Suprapubic skin (tissue), 4 donors: ENCODE results near the gene MIB1. TPM values are rescaled to one million over a fixed set of nuclear protein-coding genes. Genes with fewer than 3 reads are reported as not detected.
"Not testable (repeated sequence)": the region's sequence is repeated elsewhere in the genome, so short reads cannot be mapped to it uniquely, and the experiment has no call there.

Experiments used
- DNase-seq, 2 donors: peaks; one replicate each; pipeline ENCODE4 v3.0.0-alpha.2; 2019; ENCODE audit warnings: low spot score in 2 of 2
- H3K27ac ChIP-seq: fragments of 200-600 bp; sonication (generic); one replicate; pipeline ENCODE4 v1.5.1; 2019
- H3K27me3 ChIP-seq: fragments of 200-600 bp; sonication (generic); one replicate; pipeline ENCODE4 v1.5.1; 2019
- H3K36me3 ChIP-seq: fragments of 200-600 bp; sonication (generic); one replicate; pipeline ENCODE4 v1.5.1; 2019
- H3K4me1 ChIP-seq: fragments of 200-600 bp; sonication (generic); one replicate; pipeline ENCODE4 v1.5.1; 2019
- H3K4me3 ChIP-seq: fragments of 200-600 bp; sonication (generic); one replicate; pipeline ENCODE4 v1.5.1; 2019; ENCODE audit warnings: mild to moderate bottlenecking
- H3K9me3 ChIP-seq: fragments of 200-600 bp; sonication (generic); one replicate; pipeline ENCODE4 v1.5.1; 2019
- CTCF ChIP-seq, 2 donors: fragments of 200-600 bp in 1 of 2; fragments of 450-650 bp in 1 of 2; sonication (generic) in 1 of 2; IDR thresholded peaks; one replicate each; pipeline ENCODE4 v1.5.1; 2016 to 2019; ENCODE audit warnings: antibody characterized with exemption in 2 of 2, mild to moderate bottlenecking in 1 of 2, moderate library complexity in 1 of 2
- EP300 ChIP-seq: sonication (generic); formaldehyde crosslinking; IDR thresholded peaks from one replicate; pipeline ENCODE4 v1.6.1; 2017; ENCODE audit warnings: antibody characterized with exemption
- POLR2A ChIP-seq, 2 donors: fragments of 450-650 bp; IDR thresholded peaks; one replicate each; pipeline ENCODE4 v1.6.1; 2017; ENCODE audit warnings: antibody characterized with exemption in 2 of 2, mild to moderate bottlenecking in 2 of 2, moderate library complexity in 2 of 2
- POLR2AphosphoS5 ChIP-seq, 3 donors: sonication (generic); formaldehyde crosslinking; IDR thresholded peaks; one replicate each; pipeline ENCODE4 v1.6.1; 2017; ENCODE audit warnings: antibody characterized with exemption in 3 of 3
- whole genome bisulfite sequencing: methylation state at CpG from one replicate; pipeline ENCODE4 v1.1.5; 2018; 5-methylcytosine and 5-hydroxymethylcytosine counted together
- total RNA-seq, 4 donors: library from RNA; depleted of rRNA; stranded (reverse); fragments of >200 nt; gene quantifications; one replicate each; pipeline ENCODE4 v1.1.0, GENCODE V29; 2016

Gene MIB1
- total RNA-seq, 4 donors from 2014 or later, result 16.6 to 25.4 (median 24.1) TPM

- no peak overlapping the region for H3K4me3 ChIP-seq
- no peak for DNase-seq
- TF ChIP-seq POLR2A (IDR thresholded peaks at IDR 0.05) (no peak), POLR2AphosphoS5 (IDR thresholded peaks at IDR 0.05) (no peak), CTCF (IDR thresholded peaks at IDR 0.05) (no peak), EP300 (no peak)
- 87% methylated on average over 4 of the region's 4 CpGs for WGBS
- no peak overlapping the region for H3K27ac ChIP-seq
- H3K9me3 ChIP-seq, result no peaks in the 10 kb centered on the region
- H3K36me3 ChIP-seq, result peaks cover 53% of the 10 kb centered on the region
- H3K27me3 ChIP-seq, result no peaks in the 10 kb centered on the region
- no peaks in the 10 kb centered on the region for H3K4me1 ChIP-seq
These were observed 28.6 kb downstream of the MIB1 start for GRCh38 chr18:21769206-21769605.

GRCh38 chr18:21774722-21775121 is 34.1 kb downstream of the MIB1 start:
- no peak for DNase-seq
- no peaks in the 10 kb centered on the region for H3K27me3 ChIP-seq
- no peaks in the 10 kb centered on the region for H3K4me1 ChIP-seq
- no peak overlapping the region for H3K4me3 ChIP-seq
- no peak overlapping the region for H3K27ac ChIP-seq
- H3K36me3 ChIP-seq, result peaks cover 27% of the 10 kb centered on the region
- no peaks in the 10 kb centered on the region for H3K9me3 ChIP-seq
- TF ChIP-seq EP300, result no peak
- TF ChIP-seq POLR2AphosphoS5 (IDR thresholded peaks at IDR 0.05), result no peak
- TF ChIP-seq CTCF (IDR thresholded peaks at IDR 0.05), result no peak
- no peak for TF ChIP-seq POLR2A (IDR thresholded peaks at IDR 0.05)
- 98% methylated on average over 7 of the region's 7 CpGs for WGBS

DNA sequence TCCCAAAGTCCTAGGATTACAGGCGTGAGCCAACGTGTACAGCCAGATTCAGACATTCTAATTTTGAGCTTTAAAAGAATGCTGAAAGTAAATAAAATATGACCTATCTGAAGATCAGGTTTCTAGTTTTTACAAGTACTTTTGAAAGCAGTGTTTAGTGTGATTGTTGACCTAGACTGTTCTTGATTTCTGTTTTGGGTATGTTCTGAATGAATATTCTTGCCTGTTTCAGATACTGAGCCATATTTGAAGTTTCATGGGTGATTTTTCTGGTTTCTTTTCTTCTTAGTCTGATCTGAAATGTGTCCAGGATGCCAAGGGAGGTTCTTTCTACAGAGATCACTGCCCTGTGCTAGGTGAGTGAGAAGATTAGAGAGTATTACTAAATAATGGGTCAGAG is 37.2 kb downstream of the MIB1 start:
- no peak overlapping the region for H3K27ac ChIP-seq
- TF ChIP-seq CTCF (IDR thresholded peaks at IDR 0.05), result no peak
- no peak for TF ChIP-seq EP300
- no peak for TF ChIP-seq POLR2A (IDR thresholded peaks at IDR 0.05)
- no peak for TF ChIP-seq POLR2AphosphoS5 (IDR thresholded peaks at IDR 0.05)
- no peaks in the 10 kb centered on the region for H3K9me3 ChIP-seq
- H3K27me3 ChIP-seq, result no peaks in the 10 kb centered on the region
- WGBS, result 59% methylated on average over 2 of the region's 2 CpGs
- DNase-seq, result no peak
- no peaks in the 10 kb centered on the region for H3K4me1 ChIP-seq
- H3K36me3 ChIP-seq, result peaks cover 35% of the 10 kb centered on the region
- H3K4me3 ChIP-seq, result no peak overlapping the region

DNA sequence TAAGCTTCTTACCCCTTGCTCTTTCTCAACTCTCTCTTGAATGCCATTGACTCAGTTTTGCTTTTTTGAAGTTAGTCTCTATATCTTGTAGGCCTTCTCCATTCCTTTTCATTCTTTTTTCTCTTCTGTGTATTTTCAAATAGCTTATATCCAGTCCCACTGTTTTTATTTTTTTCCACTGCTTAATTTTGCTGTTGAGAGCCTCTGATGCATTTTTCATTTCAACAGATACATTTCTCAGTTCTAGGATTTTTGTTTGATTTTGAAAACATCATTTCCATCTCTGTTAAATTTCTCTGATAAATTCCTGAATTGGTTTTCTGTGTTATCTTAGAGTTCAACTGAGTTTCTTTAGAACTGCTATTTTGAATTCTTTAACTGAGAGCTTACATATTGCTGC is 45.9 kb downstream of the MIB1 start:
- Histone ChIP-seq H3K36me3 (peaks cover 68% of the 10 kb centered on the region), H3K4me3 (no peak overlapping the region), H3K9me3 (peaks cover 7% of the 10 kb centered on the region), H3K27ac (no peak overlapping the region), H3K27me3 (no peaks in the 10 kb centered on the region), H3K4me1 (no peaks in the 10 kb centered on the region)
- TF ChIP-seq CTCF (IDR thresholded peaks at IDR 0.05), result no peak
- TF ChIP-seq EP300, result no peak
- TF ChIP-seq POLR2A (IDR thresholded peaks at IDR 0.05), result no peak
- no peak for TF ChIP-seq POLR2AphosphoS5 (IDR thresholded peaks at IDR 0.05)
- DNase-seq, result no peak

DNA sequence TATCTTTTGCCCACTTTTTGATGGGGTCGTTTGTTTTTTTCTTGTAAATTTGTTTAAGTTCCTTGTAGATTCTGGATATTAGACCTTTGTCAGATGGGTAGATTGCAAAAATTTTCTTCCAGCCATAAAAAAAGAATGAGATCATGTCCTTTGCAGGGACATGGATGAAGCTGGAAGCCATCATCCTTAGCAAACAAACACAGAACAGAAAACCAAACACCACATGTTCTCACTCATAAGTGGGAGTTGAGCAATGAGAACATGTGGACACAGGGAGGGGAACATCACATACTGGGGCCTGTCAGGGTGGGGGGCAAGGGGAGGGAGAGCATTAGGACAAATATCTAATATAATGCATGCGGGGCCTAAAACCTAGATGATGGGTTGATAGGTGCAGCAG is 55.5 kb downstream of the MIB1 start:
- H3K27ac ChIP-seq, result not testable (repeated sequence)
- WGBS, result 69% methylated on average over 2 of the region's 2 CpGs

DNA sequence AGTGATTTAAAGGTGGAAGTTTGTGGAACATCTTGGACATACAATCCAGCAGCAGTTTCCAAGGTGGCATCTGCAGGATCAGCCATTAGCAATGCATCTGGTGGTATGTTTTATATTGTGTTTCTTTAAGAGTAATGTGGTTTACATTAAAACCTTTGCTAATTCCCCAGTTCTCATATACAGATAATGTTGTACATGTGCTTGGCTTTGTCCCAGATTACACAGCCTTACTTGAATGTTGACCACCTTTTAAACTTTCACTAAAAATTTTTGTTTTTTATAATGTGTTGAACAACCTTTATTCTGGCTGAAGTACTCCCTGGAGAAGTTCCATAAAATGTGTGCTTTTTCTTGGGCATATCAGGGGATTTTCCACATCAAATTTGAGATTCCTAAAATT is 57.5 kb downstream of the MIB1 start:
- no peak overlapping the region for H3K27ac ChIP-seq
- no peak for DNase-seq

More for the DNA sequence above, 55.5 kb downstream of the MIB1 start:
- peaks cover 16% of the 10 kb centered on the region for H3K36me3 ChIP-seq
- H3K27me3 ChIP-seq, H3K4me3 ChIP-seq, H3K9me3 ChIP-seq, DNase-seq, H3K4me1 ChIP-seq: not testable (repeated sequence)

More for the DNA sequence above, 57.5 kb downstream of the MIB1 start:
- H3K9me3 ChIP-seq, result no peaks in the 10 kb centered on the region
- H3K27me3 ChIP-seq, result no peaks in the 10 kb centered on the region
- peaks cover 7% of the 10 kb centered on the region for H3K36me3 ChIP-seq
- H3K4me1 ChIP-seq, result peaks cover 2% of the 10 kb centered on the region
- H3K4me3 ChIP-seq, result no peak overlapping the region
- TF ChIP-seq CTCF (IDR thresholded peaks at IDR 0.05) (no peak), POLR2AphosphoS5 (IDR thresholded peaks at IDR 0.05) (no peak), EP300 (no peak), POLR2A (IDR thresholded peaks at IDR 0.05) (no peak)
